Ovary (tissue), 3 donors: Measurements from ENCODE around the gene PLXNB3.

Source experiments
- CTCF ChIP-seq, 3 donors: fragments of 450-650 bp in 2 of 3; fragments of 200-600 bp in 1 of 3; IDR thresholded peaks; one replicate each; pipeline versions ENCODE4 v1.5.1 to v1.8.0; 2016 to 2022; ENCODE audit warnings: antibody characterized with exemption in 3 of 3, mild to moderate bottlenecking in 1 of 3
- POLR2A ChIP-seq: fragments of 450-650 bp; IDR thresholded peaks from one replicate; pipeline ENCODE4 v1.6.1; 2017; ENCODE audit warnings: antibody characterized with exemption, mild to moderate bottlenecking, moderate library complexity
- donor health status: DM: no; HTN: no; CAD: no.

- no peak for TF ChIP-seq CTCF (IDR thresholded peaks at IDR 0.05)
- no peak for TF ChIP-seq POLR2A
Observed at GRCh38 chrX:153719238-153719637, 44.8 kb upstream of the PLXNB3 start.
